ENCODE results near the gene PPM1F.
A peak's percentile ranks its signal among the peaks of the same experiment; 100 is the strongest.

The PPM1F gene

DNA sequence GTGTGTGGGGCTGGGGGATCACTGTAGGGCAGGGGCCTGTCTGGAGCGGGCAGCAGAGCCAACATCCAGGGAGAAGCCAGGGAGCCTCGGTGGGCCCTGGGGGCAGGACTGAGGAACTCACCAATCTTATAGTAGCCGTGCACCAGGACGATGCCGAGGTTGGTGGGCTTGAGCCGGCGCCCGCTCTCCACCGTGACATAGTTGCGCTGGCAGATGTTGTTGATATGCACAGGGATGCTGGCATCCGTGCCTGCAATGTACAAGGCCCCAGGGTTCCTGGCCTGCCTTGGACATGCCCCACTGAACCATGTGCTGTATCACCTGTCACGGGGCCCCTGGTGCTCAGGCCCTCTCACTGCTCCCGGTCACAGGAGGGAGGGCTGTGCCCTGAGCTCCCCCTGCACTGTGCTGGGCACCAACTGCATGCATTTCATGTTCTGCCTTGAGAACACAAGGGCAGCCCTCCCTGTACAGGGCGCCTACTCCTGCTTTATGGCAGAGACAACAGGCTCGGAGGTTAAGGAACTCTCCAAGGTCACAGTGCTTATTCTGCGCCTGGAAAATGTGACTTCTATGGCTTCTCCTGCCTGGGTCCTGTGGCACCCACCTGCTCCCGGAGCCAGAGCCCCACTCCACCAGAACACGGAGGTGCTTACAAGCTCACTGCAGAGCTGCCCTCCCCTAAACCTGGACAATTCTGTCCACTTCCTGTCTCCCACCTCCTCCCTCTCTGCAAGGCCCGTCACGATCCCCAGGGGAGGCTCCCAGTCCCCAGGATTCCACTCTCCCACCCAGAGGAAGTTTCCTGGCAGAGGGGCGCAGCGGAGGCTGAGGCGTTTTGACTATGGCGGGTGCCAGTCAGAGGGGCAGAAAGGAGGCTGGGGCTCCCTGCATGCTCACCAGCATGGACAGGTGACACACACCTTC, 7.8 kb upstream of the PPM1F start:
- Mint-ChIP-seq H3K36me3 (peaks cover 17% of the 10 kb centered on the region), H3K4me3 (no peak overlapping the region), H3K9me3 (no peaks in the 10 kb centered on the region), H3K27me3 (no peaks in the 10 kb centered on the region), H3K27ac (no peak overlapping the region), H3K4me1 (no peaks in the 10 kb centered on the region)
- no peak for DNase-seq (ENCODE audit: low spot score in 2 of 2)
- no peak for ATAC-seq (ENCODE audit: low read depth)

DNA sequence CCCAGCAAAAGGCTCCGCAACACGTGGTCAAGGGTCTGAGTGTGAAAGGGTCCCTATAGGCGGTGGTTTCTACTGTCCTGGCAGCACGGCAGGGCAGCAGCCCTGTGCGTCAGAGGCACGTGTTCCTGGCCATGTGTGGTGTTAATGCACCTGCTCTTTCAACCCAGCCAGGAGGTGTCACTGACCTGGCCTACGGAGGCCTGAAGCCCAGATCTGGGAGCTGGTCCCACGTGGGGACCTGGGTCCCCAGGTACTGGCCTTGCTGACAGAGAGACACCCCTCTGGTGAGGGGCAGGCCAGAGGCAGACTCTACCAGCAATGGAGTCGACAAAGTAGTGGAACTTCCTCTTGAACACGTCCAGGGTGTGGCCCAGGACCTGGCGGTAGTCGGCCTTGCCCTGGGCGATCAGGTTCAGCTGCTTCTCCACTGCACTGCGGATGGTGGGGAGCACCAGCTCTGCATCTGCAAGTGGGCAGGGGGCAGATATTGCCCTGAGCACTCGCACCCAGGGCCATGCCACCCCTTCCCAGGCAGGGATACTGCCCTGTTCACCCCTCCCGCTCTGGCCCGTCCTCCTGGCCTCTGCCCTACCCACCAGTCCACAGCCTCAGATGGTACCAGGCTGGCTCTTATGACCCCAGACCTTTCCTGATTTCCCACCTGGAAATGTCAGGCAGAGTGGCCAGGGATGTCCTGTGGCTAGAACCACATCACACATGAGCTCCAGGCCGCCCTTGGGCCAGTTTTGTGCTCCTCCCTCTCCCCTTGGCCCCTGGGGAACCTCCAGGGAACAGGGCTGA, 6.8 kb upstream of the PPM1F start:
- ATAC-seq (ENCODE audit: low read depth): no peak
- Mint-ChIP-seq H3K4me1 (no peaks in the 10 kb centered on the region), H3K9me3 (no peaks in the 10 kb centered on the region), H3K27me3 (no peaks in the 10 kb centered on the region), H3K27ac (no peak overlapping the region), H3K36me3 (peaks cover 15% of the 10 kb centered on the region), H3K4me3 (no peak overlapping the region)
- DNase-seq (ENCODE audit: low spot score in 2 of 2): no peak

DNA sequence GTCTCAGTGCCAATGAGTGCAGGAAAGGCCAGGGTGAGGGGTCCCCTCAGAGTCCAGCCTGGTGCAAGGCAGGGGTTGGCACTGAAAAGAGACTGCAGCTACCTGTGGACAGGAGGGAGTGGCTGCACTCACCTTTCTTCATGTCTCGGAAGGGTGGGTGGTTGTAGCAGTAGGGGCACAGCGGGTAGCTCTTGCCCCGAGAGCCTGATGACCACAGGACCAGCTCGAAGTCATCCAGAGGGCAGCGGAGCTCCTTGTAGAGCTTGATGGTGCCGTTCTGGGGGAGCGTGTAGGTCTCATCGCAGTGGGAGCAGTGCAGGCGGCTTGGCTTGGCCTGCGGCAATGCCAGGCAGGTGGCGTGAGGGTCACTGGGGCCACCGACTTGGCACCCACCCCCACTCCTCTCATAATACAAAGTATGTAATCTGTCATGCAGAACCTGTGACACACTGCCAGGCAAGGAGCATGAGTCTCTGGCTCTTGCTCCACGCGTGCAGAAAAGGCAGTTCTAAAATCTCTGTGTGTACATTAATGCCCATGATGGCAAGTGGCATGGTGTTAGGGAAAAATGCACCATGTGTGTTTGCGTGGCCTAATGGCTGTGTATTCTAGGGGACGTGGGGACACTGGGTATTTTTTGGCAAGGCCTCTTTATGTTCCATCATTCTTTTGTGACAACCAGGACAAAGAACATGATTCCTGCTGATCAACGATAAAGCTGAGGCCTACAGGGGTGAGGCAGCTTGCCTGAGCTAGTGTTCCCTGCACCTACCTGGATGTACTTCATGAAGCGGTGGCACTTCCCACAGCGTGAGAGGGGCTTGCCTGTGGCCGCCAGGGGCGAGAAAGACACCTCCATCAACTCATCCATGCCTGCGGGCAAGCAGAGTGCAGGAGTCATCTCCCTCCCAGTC, 6.0 kb upstream of the PPM1F start:
- H3K4me3 Mint-ChIP-seq: no peak overlapping the region
- no peaks in the 10 kb centered on the region for H3K27me3 Mint-ChIP-seq
- peaks cover 12% of the 10 kb centered on the region for H3K36me3 Mint-ChIP-seq
- no peaks in the 10 kb centered on the region for H3K4me1 Mint-ChIP-seq
- ATAC-seq (ENCODE audit: low read depth): no peak
- no peak for DNase-seq (ENCODE audit: low spot score in 2 of 2)
- no peak overlapping the region for H3K27ac Mint-ChIP-seq
- no peaks in the 10 kb centered on the region for H3K9me3 Mint-ChIP-seq

DNA sequence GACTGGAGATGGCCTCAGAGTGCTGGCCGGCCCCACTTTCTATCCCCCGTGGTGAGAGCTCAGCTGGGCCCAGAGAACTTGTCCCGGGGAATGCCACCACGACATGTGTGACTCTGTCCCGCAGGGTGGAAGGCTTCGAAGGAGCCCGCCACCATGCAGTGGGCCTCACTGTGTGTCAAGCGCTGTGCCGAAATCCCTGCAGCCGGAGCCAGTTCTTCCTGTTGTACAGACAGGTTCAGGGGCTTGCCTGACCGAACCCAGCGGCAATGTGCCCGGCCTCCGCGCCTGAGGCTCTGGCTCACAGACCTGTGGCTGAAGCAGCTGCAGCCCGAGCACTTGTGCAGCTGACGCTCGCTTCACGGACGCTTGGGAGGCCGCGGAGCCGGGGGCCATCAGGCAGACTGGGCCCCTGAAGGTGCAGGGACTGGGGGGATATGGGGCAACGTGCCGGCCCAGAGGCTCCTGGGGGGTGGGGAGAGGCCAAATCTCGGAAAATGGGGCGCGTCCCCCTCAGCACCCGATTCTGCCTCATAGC, 650 bp downstream of the PPM1F start:
- peak overlapping the region; percentile 92 for H3K4me3 Mint-ChIP-seq
- H3K9me3 Mint-ChIP-seq: no peaks in the 10 kb centered on the region
- peaks cover 16% of the 10 kb centered on the region for H3K4me1 Mint-ChIP-seq
- peak overlapping the region; percentile 41 for H3K27ac Mint-ChIP-seq
- peak; percentile 12 for ATAC-seq (ENCODE audit: low read depth)
- DNase-seq (ENCODE audit: low spot score in 2 of 2): peak in 1 of 2 donors; percentile 38
- no peaks in the 10 kb centered on the region for H3K27me3 Mint-ChIP-seq
- H3K36me3 Mint-ChIP-seq: peaks cover 1% of the 10 kb centered on the region

DNA sequence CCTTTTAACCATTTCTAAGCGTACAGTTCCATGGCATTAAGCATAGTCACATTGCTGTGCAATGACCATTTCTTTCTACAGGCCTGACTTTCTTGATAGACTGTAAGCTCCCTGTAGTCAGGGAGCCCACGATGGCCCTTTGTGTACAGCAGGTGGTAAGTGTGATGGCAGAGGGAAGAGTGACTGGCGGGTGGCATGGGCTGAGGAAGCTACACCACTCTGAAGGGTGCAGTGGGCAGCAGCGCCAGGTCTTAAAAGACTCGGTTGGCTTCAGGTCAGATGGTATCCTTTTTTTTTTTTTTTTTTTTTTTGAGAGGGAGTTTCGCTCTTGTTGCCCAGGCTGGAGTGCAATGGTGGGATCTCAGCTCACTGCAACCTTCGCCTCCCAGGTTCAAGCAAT, 1.6 kb downstream of the PPM1F start:
- no peak overlapping the region for H3K27ac Mint-ChIP-seq
- no peak for DNase-seq (ENCODE audit: low spot score in 2 of 2)
- peaks cover 20% of the 10 kb centered on the region for H3K4me1 Mint-ChIP-seq
- no peak for ATAC-seq (ENCODE audit: low read depth)
- peaks cover 1% of the 10 kb centered on the region for H3K36me3 Mint-ChIP-seq
- H3K27me3 Mint-ChIP-seq: no peaks in the 10 kb centered on the region
- no peaks in the 10 kb centered on the region for H3K9me3 Mint-ChIP-seq
- H3K4me3 Mint-ChIP-seq: peak overlapping the region; percentile 62

DNA sequence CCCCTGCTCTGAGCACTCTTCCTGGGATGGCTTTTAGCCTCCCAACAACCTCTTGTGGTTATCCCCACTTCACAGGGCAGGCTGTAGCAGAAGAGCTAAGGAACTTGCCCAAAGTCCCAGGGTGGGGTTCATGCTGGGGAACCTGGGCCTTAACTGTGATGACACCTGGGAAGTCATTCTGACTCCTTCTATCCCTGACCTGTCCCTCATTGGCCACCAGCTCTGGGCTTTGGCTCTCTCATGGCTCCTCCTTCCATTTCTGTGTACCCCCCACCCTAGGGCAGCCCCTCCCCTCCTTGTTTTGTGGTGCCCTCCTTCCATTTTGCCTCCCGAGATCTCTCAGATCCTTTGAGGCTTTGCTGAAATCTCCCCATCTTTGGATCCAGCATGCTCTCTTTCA, 2.7 kb downstream of the PPM1F start:
- Mint-ChIP-seq H3K4me1 (peaks cover 21% of the 10 kb centered on the region), H3K36me3 (peaks cover 3% of the 10 kb centered on the region), H3K9me3 (no peaks in the 10 kb centered on the region), H3K4me3 (no peak overlapping the region), H3K27ac (no peak overlapping the region), H3K27me3 (no peaks in the 10 kb centered on the region)
- no peak for DNase-seq (ENCODE audit: low spot score in 2 of 2)
- ATAC-seq (ENCODE audit: low read depth): no peak

DNA sequence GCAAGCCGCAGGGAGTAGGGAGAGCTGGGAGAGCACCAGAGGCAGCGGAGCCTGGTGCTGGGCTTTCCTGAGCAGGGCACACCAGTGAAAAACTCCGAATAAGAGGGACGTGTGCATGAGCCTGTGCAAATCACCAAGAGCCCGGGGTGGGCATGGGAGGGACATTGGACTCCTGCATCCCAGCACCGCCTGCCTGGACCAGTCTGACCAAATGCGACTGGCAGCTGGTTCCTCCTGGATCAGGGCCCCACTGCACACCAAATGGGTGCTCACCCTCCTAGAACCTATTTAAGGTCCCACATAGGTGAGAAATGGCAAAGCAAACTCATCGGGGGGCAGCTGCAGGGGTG, 3.1 kb downstream of the PPM1F start:
- Mint-ChIP-seq H3K4me3 (no peak overlapping the region), H3K36me3 (peaks cover 6% of the 10 kb centered on the region), H3K27ac (no peak overlapping the region), H3K4me1 (peaks cover 21% of the 10 kb centered on the region), H3K9me3 (no peaks in the 10 kb centered on the region), H3K27me3 (no peaks in the 10 kb centered on the region)
- ATAC-seq (ENCODE audit: low read depth): no peak
- DNase-seq (ENCODE audit: low spot score in 2 of 2): no peak

DNA sequence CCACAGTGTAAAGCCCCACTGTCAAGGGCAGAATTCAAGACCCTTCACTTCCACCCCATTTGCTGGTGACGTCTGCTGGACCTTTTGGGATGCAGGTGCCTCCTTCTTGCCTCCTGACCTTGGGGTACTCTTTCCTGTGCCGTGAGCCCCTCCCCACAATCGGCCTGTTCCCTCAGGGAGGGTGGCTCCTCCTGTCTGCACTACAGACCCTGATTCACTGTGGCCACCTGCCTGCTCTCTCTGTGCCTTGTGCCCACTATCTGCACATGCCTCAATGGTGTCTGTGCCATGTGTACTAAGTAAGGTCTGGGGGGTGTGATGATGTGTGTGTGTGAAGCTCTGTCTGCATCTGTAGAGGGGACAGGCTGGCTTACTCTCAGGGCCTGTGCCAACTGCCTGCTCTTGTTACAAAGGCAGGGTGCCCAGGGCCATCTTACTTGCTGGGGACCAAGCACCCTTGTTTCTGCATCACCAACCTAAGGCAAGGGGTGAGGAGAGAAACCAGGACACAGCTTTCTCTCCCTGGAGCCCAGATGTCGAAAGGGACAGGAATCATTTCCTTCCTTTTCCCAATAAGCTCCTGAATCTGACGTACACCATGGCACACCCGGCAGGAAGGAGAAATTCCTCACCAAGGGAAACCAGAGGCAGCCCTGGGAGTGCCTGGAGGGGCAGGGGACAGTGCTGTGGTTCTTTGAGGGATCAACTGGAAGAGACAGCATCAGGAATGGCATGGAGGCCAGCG, 3.7 kb downstream of the PPM1F start:
- H3K36me3 Mint-ChIP-seq: peaks cover 8% of the 10 kb centered on the region
- no peak overlapping the region for H3K4me3 Mint-ChIP-seq
- no peaks in the 10 kb centered on the region for H3K27me3 Mint-ChIP-seq
- H3K4me1 Mint-ChIP-seq: peaks cover 21% of the 10 kb centered on the region
- DNase-seq (ENCODE audit: low spot score in 2 of 2): no peak
- no peak overlapping the region for H3K27ac Mint-ChIP-seq
- ATAC-seq (ENCODE audit: low read depth): no peak
- H3K9me3 Mint-ChIP-seq: no peaks in the 10 kb centered on the region

DNA sequence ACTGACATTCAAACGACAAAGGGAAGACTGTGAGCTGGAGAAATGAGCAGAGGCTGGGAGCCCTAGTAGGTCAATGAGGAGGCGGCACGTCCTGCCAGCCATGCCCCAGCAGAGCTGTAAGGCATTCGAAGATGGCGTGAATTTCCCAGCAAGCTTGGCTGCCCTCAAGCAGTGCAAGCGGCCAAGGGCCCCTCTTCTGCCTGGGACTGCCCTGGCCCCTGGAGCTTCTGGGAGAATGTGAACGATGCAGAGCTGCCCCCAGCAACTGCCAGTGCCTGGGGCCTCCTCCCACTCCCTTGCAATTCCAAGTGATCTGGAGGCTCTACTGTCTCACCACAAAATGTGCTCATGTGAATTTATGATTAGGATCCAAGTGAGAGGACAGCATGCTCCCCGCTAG, 4.3 kb downstream of the PPM1F start:
- no peaks in the 10 kb centered on the region for H3K9me3 Mint-ChIP-seq
- peaks cover 21% of the 10 kb centered on the region for H3K4me1 Mint-ChIP-seq
- H3K27me3 Mint-ChIP-seq: no peaks in the 10 kb centered on the region
- DNase-seq (ENCODE audit: low spot score in 2 of 2) (no peak), ATAC-seq (ENCODE audit: low read depth) (no peak)
- H3K4me3 Mint-ChIP-seq: no peak overlapping the region
- H3K27ac Mint-ChIP-seq: no peak overlapping the region
- H3K36me3 Mint-ChIP-seq: peaks cover 8% of the 10 kb centered on the region

DNA sequence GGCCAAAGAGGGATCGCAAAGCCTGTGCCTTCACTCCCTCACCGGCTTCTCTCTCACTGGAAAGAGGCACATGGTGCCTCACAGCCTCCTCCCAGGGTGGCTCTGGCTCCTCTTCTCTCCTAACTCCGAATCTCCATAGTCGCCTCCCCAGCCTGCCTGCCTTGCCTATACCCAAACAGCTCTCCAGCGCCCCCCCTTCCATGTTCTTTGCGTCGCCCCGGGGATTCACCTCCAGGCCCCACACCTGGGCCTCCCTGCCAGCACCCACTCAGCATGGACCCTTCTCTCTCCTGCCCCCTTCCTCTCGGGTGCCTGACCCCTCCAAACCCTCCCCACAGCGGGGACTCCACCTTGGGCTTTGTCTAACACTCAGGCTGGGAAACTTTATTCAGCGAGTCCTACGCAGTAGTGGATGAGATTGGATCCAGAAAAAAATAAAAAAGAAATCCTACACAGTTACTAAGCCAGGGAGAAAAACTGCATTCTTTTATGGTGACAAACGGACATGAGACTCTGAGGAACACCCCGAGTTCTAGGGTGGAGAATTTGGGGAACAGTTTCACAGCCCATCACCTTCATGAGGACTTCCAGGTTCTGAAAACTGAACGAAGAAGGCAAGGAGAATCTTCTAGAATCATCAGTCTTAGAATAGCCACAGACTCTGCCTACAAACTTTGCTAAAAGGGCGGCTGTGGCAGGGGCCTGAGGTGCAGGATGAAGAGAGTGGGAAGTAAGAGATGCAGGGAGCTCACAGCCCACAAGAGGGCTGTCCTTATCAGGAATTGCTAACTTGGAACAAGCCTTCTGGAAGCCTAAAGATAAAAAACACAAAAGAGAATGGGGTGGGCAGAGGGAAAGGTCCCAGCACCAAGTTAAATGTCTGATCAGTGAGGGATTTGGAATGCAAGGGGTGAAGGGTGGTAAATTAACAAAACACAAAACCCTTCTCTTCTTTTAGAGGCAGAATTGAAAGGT, 5.3 kb downstream of the PPM1F start:
- DNase-seq (ENCODE audit: low spot score in 2 of 2) (no peak), ATAC-seq (ENCODE audit: low read depth) (no peak)
- peaks cover 18% of the 10 kb centered on the region for H3K4me1 Mint-ChIP-seq
- H3K4me3 Mint-ChIP-seq: no peak overlapping the region
- no peak overlapping the region for H3K27ac Mint-ChIP-seq
- peaks cover 8% of the 10 kb centered on the region for H3K36me3 Mint-ChIP-seq
- H3K27me3 Mint-ChIP-seq: no peaks in the 10 kb centered on the region
- H3K9me3 Mint-ChIP-seq: no peaks in the 10 kb centered on the region

DNA sequence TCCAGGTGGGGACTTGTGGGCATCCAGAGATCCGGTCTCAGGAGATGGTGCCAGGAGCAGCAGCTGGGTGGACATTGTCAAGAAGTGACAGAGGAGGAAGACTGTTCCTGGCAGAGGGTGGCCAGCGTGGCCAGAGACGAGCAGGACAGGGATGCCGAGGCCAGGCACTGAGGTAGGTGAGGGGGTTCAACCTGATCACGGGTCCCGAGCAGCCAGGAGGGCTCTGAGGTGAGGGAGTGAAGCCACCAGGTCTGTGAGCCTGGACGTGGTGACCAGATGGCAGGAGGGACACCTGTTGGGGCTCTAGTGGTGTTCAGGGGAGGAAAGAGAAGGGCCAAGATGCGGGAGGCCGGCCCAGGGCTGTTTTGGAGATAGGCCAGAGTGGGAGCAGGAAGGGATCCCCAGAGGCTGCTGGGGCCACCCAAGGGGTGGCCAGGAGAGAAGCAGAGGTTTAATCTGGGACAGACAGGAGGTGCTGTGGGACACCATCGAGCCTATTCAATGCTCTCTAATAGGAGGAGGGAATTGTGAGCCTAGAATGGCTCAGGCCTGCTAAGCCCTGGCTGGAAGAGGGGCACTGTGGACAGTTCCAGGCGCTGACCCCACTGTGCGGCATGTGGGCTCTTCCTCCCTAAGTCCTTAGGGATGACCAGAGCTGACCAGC, 6.3 kb downstream of the PPM1F start:
- Mint-ChIP-seq H3K9me3 (no peaks in the 10 kb centered on the region), H3K27me3 (no peaks in the 10 kb centered on the region), H3K4me3 (no peak overlapping the region), H3K4me1 (peaks cover 14% of the 10 kb centered on the region), H3K27ac (no peak overlapping the region), H3K36me3 (peaks cover 8% of the 10 kb centered on the region)
- ATAC-seq (ENCODE audit: low read depth) (no peak), DNase-seq (ENCODE audit: low spot score in 2 of 2) (no peak)
